Hematopoietic multipotent progenitor cell treated with erythropoietin and hydrocortisone succinate and interleukin-3 and kit ligand, for 4 days (in vitro differentiated cells): ENCODE results near the gene PCOLCE2.
A peak's percentile ranks its signal among the peaks of the same experiment; 100 is the strongest.

ENCODE experiments used
- DNase-seq: peaks from one replicate; pipeline ENCODE4 v3.0.0-alpha.2; 2015

Gene PCOLCE2

DNA sequence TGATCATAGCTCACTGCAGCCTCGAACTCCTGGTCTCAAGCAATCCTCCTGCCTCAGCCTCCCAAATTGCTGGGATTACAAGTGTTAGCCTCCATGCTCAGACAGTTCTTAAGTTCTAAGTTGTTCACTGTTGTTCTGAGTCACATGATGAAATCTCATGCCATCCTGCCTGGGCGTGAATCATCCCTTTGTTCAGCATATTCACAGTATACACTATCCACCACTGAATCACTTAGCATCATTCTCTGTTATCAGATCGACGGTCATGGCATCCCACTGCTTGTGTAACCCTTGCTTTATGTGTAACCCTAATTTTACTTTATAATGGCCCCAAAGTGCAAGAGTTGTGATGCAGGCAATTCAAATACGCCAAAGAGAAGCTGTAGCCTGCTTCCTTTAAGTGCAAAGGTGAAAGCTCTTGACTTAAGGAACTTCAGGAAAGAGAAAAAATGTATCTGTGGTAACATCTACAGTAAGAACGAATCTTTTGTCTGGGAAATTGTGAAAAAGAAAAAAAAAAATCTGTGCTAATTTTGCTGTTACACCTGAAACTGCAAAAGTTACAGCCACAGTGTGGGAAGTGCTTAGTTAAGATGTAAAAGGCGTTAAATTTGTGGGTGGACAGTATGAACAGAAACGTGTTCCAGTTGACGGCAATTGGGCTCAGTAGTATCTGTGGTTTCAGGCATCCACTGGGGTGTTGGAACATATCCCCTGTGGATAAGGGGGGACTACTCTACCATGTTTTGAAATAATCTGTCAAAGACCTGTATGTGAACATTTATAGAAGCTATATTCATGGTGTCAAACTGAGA is 80.6 kb downstream of the PCOLCE2 start:
- peak; percentile 23 for DNase-seq

DNA sequence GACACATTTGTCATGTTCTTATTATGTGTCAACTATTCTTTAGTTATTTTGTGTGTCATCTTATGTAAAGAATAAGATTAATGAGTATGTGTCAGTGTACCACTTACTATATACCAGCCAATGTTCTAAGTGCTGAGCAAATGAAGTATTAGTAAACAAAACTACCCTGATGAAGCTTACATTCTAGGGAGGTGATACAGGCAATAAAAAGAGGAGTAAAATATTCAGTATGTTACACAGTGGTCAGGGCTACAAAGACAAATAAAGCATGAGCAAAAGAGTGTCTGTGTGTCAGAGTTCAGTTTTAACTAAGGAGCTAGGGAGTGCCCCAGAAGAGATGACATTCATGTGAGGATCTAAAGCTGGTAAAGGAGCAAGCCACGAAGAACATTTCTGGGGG is 86.0 kb downstream of the PCOLCE2 start:
- DNase-seq: no peak

DNA sequence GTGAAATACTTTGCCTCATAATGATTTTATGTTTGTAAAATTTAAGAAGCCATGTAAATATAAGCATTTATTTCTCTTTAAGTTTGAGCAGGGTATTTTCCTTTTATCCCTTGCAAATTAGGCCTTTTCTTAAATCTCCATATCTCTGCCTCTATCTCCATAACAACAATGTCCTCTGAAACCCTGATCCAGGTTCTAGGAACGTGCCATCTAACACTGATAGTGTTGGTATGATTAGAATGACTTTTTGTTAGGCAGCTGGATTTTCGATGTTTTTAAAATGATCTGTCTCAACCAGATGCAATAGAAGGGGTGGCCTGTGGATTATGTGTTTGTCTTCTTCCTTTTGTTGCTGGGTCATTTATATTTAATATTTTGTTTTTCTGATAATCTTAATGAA is 87.1 kb downstream of the PCOLCE2 start:
- DNase-seq: no peak

DNA sequence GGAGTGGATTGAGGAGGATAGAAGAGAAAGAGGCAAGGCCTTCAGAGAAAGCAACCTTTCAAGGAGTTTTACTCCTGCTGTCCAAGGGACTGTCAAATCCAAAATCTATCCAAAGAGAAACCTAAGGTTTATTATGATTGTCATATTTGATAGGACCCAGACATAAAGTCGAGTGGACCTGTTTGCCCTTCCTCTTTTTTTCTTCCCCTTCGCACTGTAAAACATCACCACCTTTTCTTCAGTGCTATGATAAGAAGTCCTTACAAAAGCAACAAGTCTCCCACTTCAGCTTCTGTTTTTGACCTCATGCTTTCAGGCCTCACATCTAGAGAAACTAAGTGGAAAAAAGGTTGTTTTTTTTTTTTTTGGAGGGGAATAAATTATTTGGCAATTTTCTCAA is 92.1 kb downstream of the PCOLCE2 start:
- DNase-seq: peak; percentile 24

DNA sequence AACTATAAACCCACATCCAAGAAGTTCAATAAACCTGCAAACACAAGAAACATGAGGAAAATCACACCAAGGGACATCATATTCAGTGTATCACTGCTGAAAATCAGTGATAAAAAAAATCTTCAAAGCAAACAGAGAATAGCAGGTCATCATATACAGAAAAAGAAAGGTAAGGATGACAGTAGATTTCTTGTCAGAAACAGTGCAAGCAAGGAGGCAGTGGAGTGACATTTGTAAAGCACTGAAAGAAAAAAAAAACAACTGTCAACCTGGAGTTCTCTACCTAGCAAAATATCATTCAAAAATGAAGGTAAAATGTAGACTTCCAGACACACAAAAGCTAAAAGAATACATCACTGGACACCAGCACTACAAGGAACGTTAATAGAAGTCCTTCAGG is 93.6 kb downstream of the PCOLCE2 start:
- no peak for DNase-seq

DNA sequence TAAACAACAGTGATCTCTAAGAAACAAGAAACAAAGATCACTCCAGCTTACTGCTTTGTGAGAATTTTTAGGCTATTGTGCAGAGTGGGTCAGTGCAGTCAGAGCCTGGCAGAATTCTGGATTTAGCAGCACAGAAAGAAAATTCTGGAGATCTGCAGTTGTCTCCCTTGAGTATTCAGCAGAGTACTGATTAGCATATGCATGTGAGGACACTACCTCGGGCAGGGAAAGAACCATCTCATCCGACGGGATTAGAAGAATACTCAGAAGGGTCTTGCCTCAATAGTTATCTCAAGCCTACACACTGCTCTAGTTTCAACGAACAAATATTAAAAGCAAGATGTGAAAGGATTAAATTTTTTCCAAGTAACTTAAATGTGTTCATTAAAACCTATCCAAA is 94.4 kb downstream of the PCOLCE2 start:
- no peak for DNase-seq

DNA sequence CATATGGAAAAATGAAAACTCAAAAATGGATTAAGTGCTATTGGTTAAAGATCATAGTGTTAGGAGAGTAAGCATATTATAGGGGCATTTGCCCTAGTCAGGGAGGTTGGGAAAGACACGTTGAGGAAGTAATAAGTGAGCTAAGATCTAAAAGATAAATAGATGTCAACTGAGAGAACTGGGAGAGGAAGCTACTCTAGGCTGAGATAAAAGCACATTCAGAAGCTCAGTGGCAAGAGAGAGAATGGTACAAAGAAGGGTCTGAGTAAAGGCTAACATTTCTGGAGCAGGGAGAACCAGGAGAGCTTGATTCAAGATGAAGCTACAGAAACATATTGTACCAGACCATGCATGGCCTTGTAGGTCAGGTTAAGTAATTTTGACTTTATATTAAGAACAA is 101.2 kb downstream of the PCOLCE2 start:
- peak; percentile 70 for DNase-seq

DNA sequence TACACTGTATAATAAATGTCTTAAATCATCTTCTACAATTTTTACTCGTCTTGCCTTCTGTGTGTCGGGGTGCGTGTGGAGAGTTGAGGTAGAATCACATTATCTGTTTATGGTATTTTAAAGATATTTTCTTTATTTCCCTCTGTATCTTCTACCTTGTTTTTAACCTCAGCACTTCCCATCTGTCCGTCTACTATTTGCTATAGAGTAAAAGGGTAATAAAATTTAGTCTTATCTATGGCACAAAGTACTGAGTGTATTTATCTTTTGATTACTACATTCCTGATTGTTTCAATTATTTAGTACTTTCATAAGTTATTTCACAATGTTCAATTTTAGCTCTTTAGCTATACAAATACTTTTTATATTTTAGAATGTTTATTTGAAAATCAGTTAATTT is 102.9 kb downstream of the PCOLCE2 start:
- DNase-seq: no peak

DNA sequence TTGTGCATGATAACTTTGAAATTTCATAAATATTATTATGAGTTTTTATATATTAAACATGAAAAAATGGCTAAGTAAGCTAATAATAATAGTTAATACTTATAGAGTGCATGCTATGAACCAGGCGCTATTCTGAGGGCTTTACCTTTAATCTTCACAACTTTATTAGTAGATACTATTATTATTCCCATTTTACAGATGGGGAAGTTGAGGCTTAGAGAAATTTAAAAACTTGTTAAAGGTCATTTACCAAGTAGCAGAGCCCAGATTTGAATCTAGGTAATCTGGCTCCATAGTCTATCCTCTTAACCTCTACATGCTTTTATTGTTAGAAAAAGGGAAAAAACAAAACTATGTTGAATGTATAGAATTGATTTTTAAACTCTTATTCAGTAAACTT is 104.7 kb downstream of the PCOLCE2 start:
- no peak for DNase-seq

DNA sequence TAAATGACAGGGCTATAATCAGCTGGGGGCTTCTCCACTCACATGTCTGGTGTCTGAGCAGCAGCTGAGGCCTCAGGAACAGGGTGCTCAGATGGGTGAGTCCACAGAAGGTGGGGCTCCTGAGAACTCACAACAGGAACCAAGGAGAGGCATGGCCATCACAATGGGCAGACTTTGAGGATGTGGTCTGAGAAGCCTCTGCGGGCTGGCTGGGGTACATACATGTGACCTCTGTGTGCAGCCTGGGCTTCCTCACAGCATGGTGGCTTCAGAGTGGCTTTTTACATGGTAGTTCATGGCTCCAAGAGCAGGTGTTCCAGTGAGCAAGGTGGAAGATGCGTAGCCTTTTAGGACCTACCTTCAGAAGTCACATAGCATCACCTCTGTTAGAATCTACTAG is 106.3 kb downstream of the PCOLCE2 start:
- peak; percentile 6 for DNase-seq

DNA sequence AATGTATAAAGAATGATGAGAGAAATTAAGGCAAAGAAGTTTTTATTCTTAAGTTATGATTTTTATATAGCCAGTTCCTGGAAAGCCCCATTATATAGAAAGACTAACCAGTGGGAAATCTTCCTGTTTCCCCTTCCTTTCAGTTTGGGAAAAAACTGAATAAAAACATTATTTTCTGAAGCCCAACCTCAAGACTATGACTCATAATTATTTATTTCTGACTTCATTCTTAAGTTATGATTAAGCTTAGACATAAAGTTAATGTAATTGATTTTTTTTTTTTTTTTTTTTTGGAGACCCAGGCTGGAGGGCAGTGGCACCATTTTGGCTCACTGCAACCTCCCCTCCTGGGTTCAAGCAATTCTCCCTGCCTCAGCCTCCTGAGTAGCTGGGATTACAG is 109.3 kb downstream of the PCOLCE2 start:
- no peak for DNase-seq

DNA sequence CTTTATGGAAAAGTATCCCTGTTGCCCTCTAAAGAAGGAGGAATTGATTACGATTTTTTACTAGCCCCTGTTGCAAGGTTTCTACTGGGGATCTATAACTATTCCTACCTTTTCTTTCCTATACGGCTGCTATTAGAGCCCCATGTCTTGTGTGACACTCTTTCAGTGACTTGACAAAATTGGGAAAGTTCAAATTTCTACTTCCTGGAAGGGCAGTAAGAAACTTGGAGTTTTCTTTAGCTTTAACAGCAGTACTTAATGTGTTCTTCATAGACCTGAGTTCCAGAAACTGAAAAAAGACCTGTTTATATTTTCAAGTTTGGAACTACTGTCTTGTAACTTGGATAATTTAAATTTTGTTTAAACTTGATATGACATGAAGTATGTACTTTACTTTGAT is 110.3 kb downstream of the PCOLCE2 start:
- no peak for DNase-seq

DNA sequence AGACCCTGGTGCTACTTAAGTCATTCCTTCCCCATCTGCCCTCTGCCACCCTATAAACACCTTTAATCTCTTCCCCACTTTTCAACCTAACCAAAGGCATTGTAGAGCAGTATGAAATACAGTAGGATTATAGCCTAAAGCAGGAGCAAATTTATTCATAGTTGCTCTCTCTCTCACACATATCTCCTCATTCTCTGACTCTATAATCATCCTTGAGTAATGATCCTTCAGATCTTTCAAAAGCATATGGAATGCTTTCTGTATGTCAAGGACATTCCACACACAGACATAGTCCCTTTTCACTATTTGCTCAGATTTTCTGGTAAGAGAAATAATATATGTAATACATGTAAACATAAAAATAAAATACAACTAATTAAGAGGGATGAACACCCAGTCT is 111.0 kb downstream of the PCOLCE2 start:
- DNase-seq: no peak

DNA sequence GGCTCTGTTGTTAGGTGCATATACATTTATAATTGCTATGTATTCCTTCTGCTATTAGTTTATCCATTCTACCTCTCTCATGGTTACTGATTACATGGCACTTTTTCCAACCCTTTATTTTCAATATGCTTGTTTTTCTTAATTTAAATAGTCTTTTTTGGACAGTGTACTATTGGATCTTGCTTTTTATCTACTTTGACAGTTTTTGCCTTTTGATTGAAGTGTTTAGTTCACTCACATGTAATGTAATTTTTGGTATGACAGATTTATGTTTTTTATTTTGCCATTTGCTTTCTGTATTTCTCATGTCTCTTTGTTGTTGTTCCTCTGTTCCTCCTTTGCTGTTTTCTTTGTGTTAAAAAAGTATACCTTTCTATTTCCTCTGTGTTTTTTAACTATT is 120.5 kb downstream of the PCOLCE2 start:
- no peak for DNase-seq
